HG02610 (cell line): ENCODE results near the gene SLAMF1.
A peak's percentile ranks its signal among the peaks of the same experiment; 100 is the strongest.
"Not testable (repeated sequence)": the region's sequence is repeated elsewhere in the genome, so short reads cannot be mapped to it uniquely, and the experiment has no call there.

Experiments used
- ATAC-seq: cut with Tn5 transposase; IDR thresholded peaks from one replicate; pipeline ENCODE4 v1.9.1; 2021; ENCODE audit warnings: mild to moderate bottlenecking, moderate library complexity; ENCODE audit not compliant: unreplicated experiment

Gene SLAMF1, protein sequence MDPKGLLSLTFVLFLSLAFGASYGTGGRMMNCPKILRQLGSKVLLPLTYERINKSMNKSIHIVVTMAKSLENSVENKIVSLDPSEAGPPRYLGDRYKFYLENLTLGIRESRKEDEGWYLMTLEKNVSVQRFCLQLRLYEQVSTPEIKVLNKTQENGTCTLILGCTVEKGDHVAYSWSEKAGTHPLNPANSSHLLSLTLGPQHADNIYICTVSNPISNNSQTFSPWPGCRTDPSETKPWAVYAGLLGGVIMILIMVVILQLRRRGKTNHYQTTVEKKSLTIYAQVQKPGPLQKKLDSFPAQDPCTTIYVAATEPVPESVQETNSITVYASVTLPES

GRCh38 chr1:160646711-160647328 lies at the start of gene SLAMF1:
TSS of gene SLAMF1 (minus strand) at chr1:160647044. CDS start at chr1:160646945, 99 bp downstream.
- peak; percentile 65 for ATAC-seq

DNA sequence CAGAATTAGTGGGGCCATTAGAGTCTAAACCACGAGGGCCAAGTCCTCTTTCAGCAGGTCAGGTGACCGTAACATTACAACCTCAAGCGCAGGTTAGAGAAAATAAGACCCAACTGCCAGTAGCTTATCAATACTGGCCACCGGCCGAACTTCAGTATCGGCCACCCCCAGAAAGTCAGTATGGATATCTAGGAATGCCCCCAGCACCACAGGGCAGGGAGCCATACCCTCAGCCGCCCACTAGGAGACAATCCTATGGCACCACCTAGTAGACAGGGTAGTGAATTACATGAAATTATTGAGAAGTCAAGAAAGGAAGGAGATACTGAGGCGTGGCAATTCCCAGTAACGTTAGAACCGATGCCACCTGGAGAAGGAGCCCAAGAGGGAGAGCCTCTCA lies 45.5 kb upstream of the SLAMF1 start:
- ATAC-seq = not testable (repeated sequence)

DNA sequence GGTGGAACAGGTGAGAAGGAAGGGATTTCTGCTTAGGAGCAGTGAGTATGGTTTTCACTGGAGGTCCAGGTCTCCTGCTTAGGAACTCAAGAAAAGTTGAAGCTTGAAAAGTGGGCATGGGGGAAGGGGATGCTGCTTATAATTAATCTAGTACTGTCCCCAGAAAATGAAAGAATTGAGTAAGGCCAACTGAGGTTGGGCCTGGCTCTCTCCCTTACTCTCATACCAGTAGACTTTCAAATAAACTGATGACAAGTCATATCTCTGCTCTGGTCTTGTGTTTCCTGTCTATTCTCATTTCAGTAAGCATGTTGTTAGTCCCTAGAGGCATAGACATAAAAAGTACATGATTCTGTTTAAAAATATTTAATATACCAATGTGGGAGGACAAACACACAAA lies 38.4 kb upstream of the SLAMF1 start:
- peak; percentile 68 for ATAC-seq

DNA sequence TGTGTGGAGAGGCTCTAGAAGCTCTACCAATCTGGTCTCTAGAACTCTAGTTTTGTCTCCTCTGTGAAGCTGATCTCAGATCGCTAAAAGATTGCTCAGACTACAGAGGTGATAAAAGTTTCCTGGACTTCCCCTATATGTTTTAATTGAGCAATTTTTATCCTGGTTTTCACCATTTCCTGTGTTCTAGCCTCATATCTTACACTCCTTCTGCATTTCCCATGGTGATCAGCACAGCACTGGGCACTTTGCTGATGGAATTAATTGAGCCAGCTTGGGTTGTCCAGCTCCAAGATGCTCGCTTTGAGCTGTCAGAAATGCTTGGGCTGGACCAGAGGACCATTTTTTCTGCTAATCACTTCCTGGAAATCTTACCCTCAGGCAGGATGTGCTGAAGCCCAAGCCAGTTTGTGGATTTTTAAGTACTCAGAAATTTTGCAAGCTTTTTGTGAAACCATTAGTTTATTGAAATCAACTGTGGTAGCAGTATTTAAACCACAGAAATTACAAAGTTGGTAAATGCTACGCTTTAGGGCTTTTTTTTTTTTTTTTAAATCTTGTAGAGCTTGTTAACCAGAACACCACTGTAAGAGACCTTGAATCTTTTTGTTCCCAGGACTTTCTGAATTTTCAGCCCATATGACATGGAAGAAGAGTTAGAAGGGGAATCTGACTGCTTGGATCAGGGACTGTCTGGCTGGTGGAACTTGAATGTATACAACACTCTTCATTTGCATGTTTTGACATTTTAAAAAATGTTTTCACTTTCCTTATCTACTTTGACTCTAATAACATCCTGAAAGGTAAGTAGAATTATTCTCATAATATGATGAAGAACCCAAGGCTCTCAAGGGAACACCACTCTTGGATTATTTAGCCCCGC lies 36.4 kb upstream of the SLAMF1 start:
- no peak for ATAC-seq

DNA sequence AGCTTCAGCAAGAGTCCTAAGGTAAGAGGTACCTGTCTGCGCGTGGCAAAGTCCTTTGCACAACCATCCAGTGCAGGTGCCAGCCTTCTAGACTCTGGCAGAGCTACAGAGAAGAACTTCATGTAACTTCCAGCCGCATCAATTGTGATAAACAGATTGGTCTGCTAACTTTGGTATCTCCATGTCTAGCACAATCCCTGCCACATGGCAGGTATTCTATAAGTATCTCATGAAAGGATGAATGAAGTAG lies 35.0 kb upstream of the SLAMF1 start:
- no peak for ATAC-seq

DNA sequence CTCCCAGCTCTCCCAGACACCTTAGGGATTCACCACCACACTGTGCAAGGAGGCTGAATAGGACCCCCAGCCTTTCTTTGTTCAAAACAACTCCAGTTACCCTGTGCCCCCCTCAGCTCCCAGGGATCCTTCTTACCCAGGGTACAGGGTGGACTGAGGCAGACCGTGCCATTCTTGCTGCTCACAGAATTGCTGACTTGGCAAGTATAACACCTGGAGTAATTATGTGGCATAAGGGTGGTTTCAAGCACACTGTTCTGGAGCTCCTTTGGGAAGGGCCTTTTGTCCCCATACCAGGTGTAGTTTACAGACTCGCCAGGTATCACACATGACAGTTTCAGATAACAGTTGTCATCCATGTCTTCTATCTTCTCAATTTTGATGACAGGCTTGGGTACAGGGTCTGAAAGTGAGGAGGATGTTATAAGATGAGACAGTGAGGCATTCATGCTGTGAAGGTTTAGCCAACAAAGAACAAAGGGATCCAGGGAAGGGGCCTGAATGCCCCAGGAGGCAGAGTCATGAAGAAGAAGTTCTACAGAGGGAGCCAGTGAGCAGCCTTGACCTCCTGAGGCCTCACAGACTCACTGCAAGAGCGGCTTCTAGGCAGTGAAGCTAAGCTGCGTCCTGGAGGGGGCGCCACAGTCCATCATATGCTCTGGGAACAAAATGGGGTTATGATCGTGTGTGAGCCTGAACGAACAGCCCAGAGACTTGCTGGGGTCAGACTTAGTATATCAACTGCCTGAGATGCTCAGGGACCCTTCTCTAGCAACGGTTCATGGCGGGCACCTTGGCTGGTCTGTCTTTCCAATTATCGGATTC lies 34.4 kb upstream of the SLAMF1 start:
- ATAC-seq = no peak

GRCh38 chr1:160680399-160680798 lies 33.6 kb upstream of the SLAMF1 start:
- ATAC-seq = no peak

DNA sequence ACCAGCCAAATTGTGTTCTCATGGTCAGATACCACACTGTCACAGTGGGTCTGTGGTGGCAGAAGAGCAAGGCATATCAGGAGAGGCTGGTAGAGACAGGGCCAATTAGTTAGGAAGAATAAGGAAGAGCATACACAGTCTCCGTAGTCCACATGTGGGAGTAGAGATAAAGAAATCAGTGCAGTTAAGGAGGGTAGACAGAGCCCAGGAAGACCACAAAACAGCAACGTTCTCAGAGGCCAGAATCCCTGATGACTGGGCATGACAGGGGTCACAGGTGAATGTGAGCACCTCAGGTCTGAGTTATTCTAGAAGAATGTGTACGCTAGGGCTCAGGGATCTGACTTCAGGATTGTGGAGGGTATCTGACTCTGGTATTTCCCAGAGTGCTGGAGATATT lies 33.0 kb upstream of the SLAMF1 start:
- no peak for ATAC-seq

DNA sequence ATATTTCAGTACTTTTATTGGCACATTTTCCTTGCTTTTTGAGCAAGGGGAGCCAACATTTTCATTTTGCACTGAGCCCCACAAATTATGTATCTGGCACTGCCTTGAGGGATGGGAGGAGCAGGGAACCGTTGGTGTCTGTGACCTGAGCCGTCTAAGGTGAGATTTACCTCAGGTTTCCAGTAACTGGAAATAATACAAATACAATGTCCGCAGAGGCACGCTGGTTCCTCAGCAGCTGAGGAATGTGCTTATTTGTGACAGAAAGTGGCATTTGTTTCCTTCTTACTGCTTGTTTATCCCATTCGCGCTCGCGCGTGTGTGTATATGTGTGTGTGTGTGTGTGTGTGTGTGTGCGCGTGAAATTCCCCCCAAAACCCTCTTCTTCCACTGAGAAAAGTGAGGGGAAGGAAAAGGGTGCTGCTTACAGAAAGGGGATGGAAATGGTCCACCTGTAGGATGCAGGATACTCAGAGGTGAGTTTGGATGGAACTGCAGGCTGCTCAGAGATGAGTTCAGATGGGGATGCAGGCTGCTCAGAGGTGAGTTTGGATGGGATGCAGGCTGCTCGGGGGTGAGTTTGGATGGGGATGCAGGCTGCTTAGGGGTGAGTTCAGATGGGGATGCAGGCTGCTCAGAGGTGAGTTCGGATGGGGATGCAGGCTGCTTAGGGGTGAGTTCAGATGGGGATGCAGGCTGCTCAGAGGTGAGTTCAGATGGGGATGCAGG lies 30.2 kb upstream of the SLAMF1 start:
- ATAC-seq = no peak

DNA sequence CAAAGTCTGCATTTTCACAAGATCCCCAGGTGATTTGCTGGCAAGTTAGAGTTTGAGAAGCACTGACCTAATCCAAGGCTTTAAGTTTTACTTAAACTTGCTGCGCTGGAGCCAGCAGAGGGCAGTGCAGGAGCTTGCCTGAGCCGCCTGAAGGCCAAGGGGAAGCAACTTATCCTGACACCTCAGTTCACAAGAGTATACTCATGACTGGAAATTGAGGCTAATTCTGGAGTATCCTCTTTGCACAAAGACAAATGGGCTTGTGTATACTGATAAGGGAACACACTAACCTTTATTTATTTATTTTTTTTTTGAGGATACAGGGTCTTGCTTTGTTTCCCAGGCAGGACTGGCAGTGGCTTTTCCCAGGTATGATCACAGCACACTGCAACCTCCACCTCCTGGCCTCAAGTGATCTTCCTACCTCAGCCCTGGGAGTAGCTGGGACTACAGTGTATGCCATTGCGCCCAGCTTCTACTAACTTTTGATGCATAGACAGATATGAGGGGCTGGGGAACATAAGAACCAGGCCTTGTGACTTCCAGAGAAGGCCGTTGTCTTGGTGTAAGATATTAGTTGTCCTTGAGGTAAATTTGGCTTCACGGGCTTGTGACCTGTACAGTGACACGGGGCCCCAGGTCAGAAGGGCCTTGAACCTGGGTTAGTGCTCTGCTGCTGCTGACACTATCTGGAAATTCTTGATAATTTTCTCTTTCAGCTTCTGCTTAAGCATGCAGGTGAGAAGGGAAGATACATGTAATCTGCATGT lies 29.0 kb upstream of the SLAMF1 start:
- ATAC-seq = peak; percentile 48

- no peak for ATAC-seq
These were observed 27.6 kb upstream of the SLAMF1 start for GRCh38 chr1:160674415-160674814.

GRCh38 chr1:160672789-160673695 lies 26.2 kb upstream of the SLAMF1 start:
- ATAC-seq = peak; percentile 29

GRCh38 chr1:160671603-160672517 lies 25.0 kb upstream of the SLAMF1 start:
- no peak for ATAC-seq

GRCh38 chr1:160670701-160671100 lies 23.9 kb upstream of the SLAMF1 start:
- ATAC-seq = no peak

DNA sequence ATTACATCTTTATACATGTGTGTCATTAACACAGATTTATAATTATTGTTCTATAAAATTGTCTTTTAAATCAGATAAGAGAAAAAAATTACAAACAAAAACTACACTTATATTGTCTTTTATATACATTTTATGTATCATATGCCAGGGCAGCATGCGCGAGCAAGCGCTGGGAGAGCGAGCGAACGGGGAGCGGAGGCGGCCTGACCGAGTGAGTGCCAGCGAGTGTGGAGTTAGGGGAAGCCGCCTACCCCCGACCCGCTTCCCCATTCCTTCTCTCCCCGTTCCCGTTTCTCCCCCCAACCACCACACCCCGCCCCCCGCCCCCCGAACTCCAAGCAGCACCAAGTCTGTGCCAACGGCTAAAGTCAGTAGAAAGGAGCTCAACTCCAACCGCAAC lies 23.0 kb upstream of the SLAMF1 start:
- ATAC-seq = no peak

DNA sequence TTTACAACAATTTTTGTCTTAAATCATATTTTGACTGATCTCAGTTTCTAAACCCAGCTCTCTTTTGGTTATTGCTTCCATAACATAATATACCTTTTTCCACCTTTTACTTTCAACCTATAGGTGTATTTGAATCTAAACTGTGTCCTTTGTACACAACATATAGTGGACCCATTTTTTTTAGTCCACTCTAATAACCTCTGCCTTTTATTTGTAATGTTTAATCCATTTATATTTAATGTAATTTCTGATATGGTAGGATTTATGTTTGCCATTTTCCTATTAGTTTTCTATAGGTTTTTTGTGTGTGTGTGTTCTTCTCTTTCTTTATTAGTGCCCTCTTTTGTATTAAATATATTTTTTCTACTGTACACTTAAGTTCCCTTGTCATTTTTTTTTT lies 22.4 kb upstream of the SLAMF1 start:
- ATAC-seq = no peak

GRCh38 chr1:160667896-160668295 lies 21.1 kb upstream of the SLAMF1 start:
- ATAC-seq = no peak

DNA sequence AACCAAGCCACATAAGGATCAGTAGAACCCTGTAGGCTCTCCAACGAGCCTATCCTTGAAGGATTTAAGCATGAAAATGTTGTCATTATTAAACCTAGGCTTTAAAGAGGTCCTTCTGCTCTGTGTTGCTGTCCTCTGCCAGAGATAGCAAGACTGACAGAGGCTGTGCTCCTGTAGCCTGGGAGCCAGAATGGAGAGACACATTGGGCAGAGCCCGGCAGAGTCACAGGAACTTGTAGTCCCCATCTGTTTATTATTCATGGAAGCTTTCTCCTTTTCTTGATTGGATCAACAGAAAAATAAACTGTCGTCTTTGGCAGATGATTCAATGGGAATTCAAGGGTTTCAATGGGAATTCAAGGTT lies 19.2 kb upstream of the SLAMF1 start:
- ATAC-seq = no peak
